GM19455 (cell line): ENCODE results near the gene ZNF93.
"Not testable (repeated sequence)": the region's sequence is repeated elsewhere in the genome, so short reads cannot be mapped to it uniquely, and the experiment has no call there.

ENCODE experiments used
- ATAC-seq: cut with Tn5 transposase; IDR thresholded peaks from one replicate; pipeline ENCODE4 v1.9.1; 2021; ENCODE audit not compliant: unreplicated experiment

Gene ZNF93

DNA sequence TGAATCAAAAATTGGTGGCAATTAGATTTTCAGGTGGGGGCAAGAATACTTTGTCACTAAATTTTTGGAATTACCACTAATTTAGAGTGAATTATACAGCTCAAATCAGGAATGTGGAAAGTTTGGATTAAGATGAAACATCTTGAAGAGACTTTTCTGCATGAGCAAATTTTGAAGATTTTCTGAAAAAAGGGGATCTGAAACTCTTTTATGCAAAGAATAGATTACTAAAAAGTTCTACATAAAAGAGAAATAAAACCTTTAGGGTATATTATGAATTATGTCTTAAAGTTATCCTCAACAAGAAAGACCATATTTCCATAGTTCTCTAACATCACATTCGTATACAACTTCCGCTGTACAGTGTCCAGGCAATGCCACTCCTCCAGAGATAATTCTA lies 36.7 kb downstream of the ZNF93 start:
- no peak for ATAC-seq

DNA sequence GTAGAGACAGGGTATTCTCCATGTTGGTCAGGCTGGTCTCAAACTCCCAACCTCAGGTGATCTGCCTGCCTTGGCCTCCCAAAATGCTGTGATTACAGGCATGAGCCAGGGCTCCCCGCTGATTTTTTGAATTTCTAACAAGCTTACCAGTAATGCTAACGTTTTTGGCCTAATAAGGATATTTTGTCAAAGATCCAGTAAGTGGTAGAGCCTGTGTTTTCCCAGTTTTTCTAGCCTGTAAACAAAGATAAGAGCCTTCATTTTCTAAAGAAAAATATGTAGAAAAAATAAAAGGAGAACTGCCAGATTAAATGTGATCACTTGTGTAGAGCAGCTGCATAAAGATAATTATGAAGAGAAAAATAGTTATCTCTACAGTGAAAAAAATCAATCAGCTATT lies 37.7 kb downstream of the ZNF93 start:
- no peak for ATAC-seq

GRCh38 chr19:19943848-19944582 lies 43.3 kb downstream of the ZNF93 start:
- ATAC-seq, result no peak

DNA sequence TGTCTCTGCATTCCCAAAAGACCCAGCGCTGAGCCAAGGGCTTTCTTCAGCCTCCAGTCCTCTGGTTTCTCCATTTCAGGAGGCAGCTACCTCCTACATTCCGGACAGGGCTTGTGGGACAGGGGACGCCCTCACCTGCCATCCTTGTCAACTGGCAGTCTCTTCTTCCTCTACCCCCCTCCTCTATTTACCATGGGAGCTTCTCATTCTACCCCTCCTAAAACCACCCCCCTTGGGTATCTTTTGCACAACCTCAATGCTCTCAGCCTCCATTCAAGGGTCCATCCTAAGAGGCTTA lies 43.8 kb downstream of the ZNF93 start:
- no peak for ATAC-seq

DNA sequence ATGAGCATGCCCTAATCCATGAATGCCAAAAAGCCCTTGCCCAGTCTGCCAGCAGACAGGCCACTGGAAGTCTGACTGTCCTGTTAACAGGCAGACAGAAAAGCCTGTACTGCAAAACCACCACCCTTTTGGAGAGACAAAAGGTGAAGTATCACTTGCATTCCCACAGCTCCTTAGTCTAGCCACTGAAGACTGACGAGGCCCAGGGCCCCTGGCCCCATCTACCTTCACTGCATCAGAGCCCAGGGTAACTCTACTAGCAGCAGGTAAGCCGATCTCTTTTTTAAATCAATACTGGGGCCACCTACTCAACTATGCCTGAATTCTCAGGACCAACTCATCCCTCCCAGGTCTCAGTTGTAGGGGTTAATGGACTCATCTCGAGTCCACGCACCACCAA lies 45.5 kb downstream of the ZNF93 start:
- ATAC-seq, result no peak

GRCh38 chr19:19948800-19949199 lies 48.1 kb downstream of the ZNF93 start:
- no peak for ATAC-seq

DNA sequence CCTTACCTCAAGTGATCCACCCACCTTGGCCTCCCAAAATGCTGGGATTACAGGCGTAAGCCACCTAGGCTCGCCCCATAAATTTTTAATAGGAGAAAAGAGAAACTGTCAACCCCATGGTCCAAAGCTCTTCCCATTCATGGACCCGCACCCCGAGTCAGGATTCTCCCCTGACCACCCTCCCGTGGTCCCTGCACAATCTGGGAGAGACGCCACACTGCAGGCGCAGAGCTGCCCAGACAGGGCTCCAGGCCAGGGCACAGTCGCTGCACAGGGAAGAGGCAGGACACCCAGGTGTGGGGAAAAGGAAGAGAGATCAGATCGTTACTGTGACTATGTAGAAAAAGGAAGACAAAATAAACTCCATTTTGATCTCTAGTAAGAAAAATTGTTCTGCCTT lies 54.5 kb downstream of the ZNF93 start:
- no peak for ATAC-seq

DNA sequence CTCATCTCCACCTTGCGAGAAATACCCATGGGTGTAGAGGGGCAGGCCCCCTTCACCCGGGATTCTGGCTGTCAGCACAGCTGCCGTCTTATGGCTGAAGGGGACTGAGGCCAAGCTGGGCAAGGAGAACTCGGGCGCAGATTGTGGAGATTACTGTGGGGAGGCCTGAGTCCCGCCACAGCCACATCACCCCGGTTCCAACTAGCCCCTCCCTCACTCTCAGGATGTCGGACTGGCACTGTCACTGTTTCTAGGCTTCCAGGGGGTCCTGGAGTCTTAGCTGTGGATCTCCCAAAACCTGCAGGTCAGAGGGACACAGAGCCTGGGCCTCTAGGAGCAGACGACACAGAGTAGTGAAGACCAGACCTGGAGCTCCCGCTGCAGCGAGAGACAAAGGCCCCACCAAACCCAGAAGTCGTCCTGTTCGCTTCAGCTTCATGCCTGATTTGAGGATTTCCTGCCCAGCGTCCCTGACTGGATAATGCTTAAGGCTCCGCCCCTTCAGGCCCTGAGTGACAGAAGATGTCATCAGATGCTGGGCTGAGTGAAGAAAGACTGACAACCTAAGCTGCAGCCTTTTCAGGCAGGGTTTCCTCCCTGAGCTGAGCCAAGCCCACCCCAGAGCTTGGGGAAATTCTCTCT lies 55.8 kb downstream of the ZNF93 start:
- ATAC-seq, result no peak

GRCh38 chr19:19957766-19958165 lies 57.0 kb downstream of the ZNF93 start:
- ATAC-seq, result not testable (repeated sequence)

- ATAC-seq, result not testable (repeated sequence)
These were observed 58.5 kb downstream of the ZNF93 start for GRCh38 chr19:19959151-19959799.

- ATAC-seq, result no peak
These were observed 63.7 kb downstream of the ZNF93 start for GRCh38 chr19:19964416-19964815.

- ATAC-seq, result not testable (repeated sequence)
These were observed 65.4 kb downstream of the ZNF93 start for GRCh38 chr19:19966126-19966525.

DNA sequence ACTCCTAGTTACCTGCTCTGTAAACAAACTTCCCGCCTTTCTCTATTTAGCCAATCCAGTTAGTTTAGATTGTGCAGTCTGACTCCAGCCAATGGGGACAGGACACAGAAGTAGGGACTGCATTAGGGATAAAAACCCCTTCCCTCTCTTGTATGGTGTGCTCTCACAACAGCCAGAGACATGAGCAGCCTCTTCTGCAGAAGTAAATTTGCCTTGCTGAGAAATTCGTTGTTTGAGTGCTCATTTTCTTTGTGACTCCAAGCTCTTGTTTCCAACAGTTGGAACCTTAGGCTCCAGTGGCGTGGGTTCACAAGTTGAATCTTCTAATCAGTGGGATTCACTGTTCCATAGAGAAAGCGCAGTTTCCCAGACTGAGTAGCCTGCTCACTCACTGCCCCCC lies 66.1 kb downstream of the ZNF93 start:
- no peak for ATAC-seq
